CD14-positive monocyte (primary cell): ENCODE data around the gene SECISBP2. TPM values are rescaled to one million over a fixed set of nuclear protein-coding genes. Genes with fewer than 3 reads are reported as not detected.
A peak's percentile ranks its signal among the peaks of the same experiment; 100 is the strongest.
"Not testable (repeated sequence)": the region's sequence is repeated elsewhere in the genome, so short reads cannot be mapped to it uniquely, and the experiment has no call there.

Source experiments
- DNase-seq, 3 donors: peaks; one replicate each; pipeline ENCODE4 v3.0.0-alpha.2; 2011 to 2022
- H2AFZ ChIP-seq: 2 replicates; pipeline ENCODE4 v1.6.0; 2012; ENCODE audit warnings: mild to moderate bottlenecking, low read depth, low read length, inconsistent platforms; ENCODE audit not compliant: insufficient read depth, poor library complexity, severe bottlenecking
- H3K27ac ChIP-seq, 2 donors: 1 replicate in 1 of 2; 2 replicates in 1 of 2; pipeline ENCODE4 v1.5.1; 2012 to 2013; ENCODE audit warnings: low read length in 2 of 2, control low read depth in 1 of 2, inconsistent platforms in 1 of 2, low read depth in 1 of 2, mild to moderate bottlenecking in 1 of 2
- H3K27me3 ChIP-seq, 2 donors: one replicate each; pipeline versions ENCODE4 v1.6.0 to v1.6.1; 2011 to 2013; ENCODE audit warnings: low read length in 2 of 2; ENCODE audit not compliant: control insufficient read depth in 2 of 2, insufficient read depth in 2 of 2
- H3K36me3 ChIP-seq, 2 donors: replicated peaks in 1 of 2; 1 replicate in 1 of 2; 2 replicates in 1 of 2; pipeline versions ENCODE4 v1.5.1 to v1.6.1; 2012 to 2013; ENCODE audit warnings: low read length in 2 of 2, control low read depth in 1 of 2, inconsistent platforms in 1 of 2, mild to moderate bottlenecking in 1 of 2; ENCODE audit not compliant: insufficient read depth in 2 of 2, control insufficient read depth in 1 of 2
- H3K4me1 ChIP-seq, 2 donors: 1 replicate in 1 of 2; 2 replicates in 1 of 2; pipeline versions ENCODE4 v1.5.1 to v1.6.1; 2012 to 2013; ENCODE audit warnings: low read length in 2 of 2, control low read depth in 1 of 2, inconsistent platforms in 1 of 2, mild to moderate bottlenecking in 1 of 2, moderate library complexity in 1 of 2; ENCODE audit not compliant: insufficient read depth in 2 of 2, control insufficient read depth in 1 of 2
- H3K4me2 ChIP-seq: replicated peaks from 2 replicates; pipeline ENCODE3; 2012; ENCODE audit warnings: low read length, moderate library complexity, mild to moderate bottlenecking; ENCODE audit not compliant: poor library complexity, severe bottlenecking; ENCODE audit errors: extremely low read depth
- H3K4me3 ChIP-seq, 3 experiments: fragments of 200-600 bp in 1 of 3; sonication (generic) in 1 of 3; replicated peaks in 1 of 3; 1 replicate in 2 of 3; 2 replicates in 1 of 3; pipeline ENCODE4 v1.5.1; 2011 to 2013; ENCODE audit warnings: low read length in 3 of 3, mild to moderate bottlenecking in 3 of 3, control low read depth in 2 of 3, low read depth in 2 of 3, inconsistent platforms in 1 of 3, moderate library complexity in 1 of 3
- H3K79me2 ChIP-seq: 2 replicates; pipeline ENCODE4 v1.6.0; 2012; ENCODE audit warnings: mild to moderate bottlenecking, control low read depth, inconsistent platforms, low read length, moderate library complexity; ENCODE audit not compliant: insufficient read depth
- H3K9ac ChIP-seq: 2 replicates; pipeline ENCODE4 v1.6.0; 2017; ENCODE audit warnings: low read length, mild to moderate bottlenecking; ENCODE audit not compliant: insufficient read depth, poor library complexity, severe bottlenecking
- H3K9me3 ChIP-seq, 2 donors: replicated peaks in 1 of 2; 1 replicate in 1 of 2; 2 replicates in 1 of 2; pipeline versions ENCODE4 v1.5.1 to v1.6.1; 2012 to 2013; ENCODE audit warnings: low read length in 2 of 2, control low read depth in 1 of 2; ENCODE audit not compliant: control insufficient read depth in 1 of 2, insufficient read depth in 1 of 2
- H4K20me1 ChIP-seq: 2 replicates; pipeline ENCODE4 v1.6.0; 2012; ENCODE audit warnings: mild to moderate bottlenecking, low read length, control low read depth, moderate library complexity; ENCODE audit not compliant: insufficient read depth
- H3K27ac Mint-ChIP-seq, 7 donors: one replicate each; pipeline ENCODE4 v1.8.0; 2020; ENCODE audit warnings: mild to moderate bottlenecking in 7 of 7, mixed read lengths in 7 of 7, moderate library complexity in 6 of 7, inconsistent platforms in 2 of 7
- H3K27me3 Mint-ChIP-seq, 3 donors: one replicate each; pipeline ENCODE4 v1.8.0; 2021 to 2022; ENCODE audit warnings: low read depth in 3 of 3, mild to moderate bottlenecking in 3 of 3, mixed read lengths in 3 of 3, moderate library complexity in 3 of 3, inconsistent platforms in 1 of 3
- H3K36me3 Mint-ChIP-seq, 2 donors: one replicate each; pipeline ENCODE4 v1.8.0; 2020; ENCODE audit warnings: mixed read lengths in 2 of 2, inconsistent platforms in 1 of 2, mild to moderate bottlenecking in 1 of 2
- H3K4me1 Mint-ChIP-seq: one replicate; pipeline ENCODE4 v1.8.0; 2020; ENCODE audit warnings: mild to moderate bottlenecking, mixed read lengths
- H3K4me3 Mint-ChIP-seq, 2 donors: one replicate each; pipeline ENCODE4 v1.8.0; 2020; ENCODE audit warnings: mild to moderate bottlenecking in 2 of 2, mixed read lengths in 2 of 2, moderate library complexity in 1 of 2
- H3K9me3 Mint-ChIP-seq, 7 donors: one replicate each; pipeline ENCODE4 v1.8.0; 2020 to 2022; ENCODE audit warnings: mixed read lengths in 7 of 7, mild to moderate bottlenecking in 6 of 7, moderate library complexity in 6 of 7, inconsistent platforms in 2 of 7
- CTCF ChIP-seq: fragments of 200-600 bp; IDR thresholded peaks from one replicate; pipeline ENCODE4 v1.8.0; 2022; ENCODE audit warnings: antibody characterized with exemption, mild to moderate bottlenecking
- WGBS: methylation state at CpG from one replicate; pipeline ENCODE4 v1.1.5; 2013; ENCODE audit warnings: missing lambda C conversion rate; ENCODE audit not compliant: insufficient coverage; 5-methylcytosine and 5-hydroxymethylcytosine counted together
- intact Hi-C, 2 donors: fragments of 100-400 bp; cut with micrococcal nuclease; formaldehyde crosslinking; loops; one replicate each; pipeline versions ENCODE4 v1.15.0 to v1.15.1; 2023
- polyA plus RNA-seq, 3 donors: library from polyadenylated mRNA; depleted of rRNA in 1 of 3; unstranded in 2 of 3; stranded (reverse) in 1 of 3; fragments of 300-500 nt in 2 of 3; fragments of >200 nt in 1 of 3; fragmentation: Illumina TruSeq in 2 of 3; gene quantifications; 1 replicate in 2 of 3; 2 replicates in 1 of 3; pipeline ENCODE4 v1.2.3, GENCODE V29; 2012 to 2021

SECISBP2 gene
- polyA plus RNA-seq, 3 donors: 8.6 to 51.4 (median 9.8) TPM

- H3K4me1 ChIP-seq: no peaks in the 10 kb centered on the region
- Mint-ChIP-seq H3K4me1 (peaks cover 2% of the 10 kb centered on the region), H3K27ac (no peak overlapping the region), H3K36me3 (no peaks in the 10 kb centered on the region), H3K9me3 (peaks cover 19 to 48% (median 43%) of the 10 kb centered on the region in 7 donors), H3K27me3 (peaks cover 1 to 11% (median 6%) of the 10 kb centered on the region in 3 donors), H3K4me3 (no peak overlapping the region)
- intact Hi-C loops: no loop called here
- DNase-seq: no peak
- H3K4me3 ChIP-seq: no peak overlapping the region
- peaks cover 22 to 38% of the 10 kb centered on the region in 2 donors for H3K9me3 ChIP-seq
- no peak overlapping the region for H2AFZ ChIP-seq
- no CpG with 5 or more reads among the region's 3 CpGs for WGBS
- H3K79me2 ChIP-seq: no peaks in the 10 kb centered on the region
- no peak overlapping the region for H3K9ac ChIP-seq
- no peaks in the 10 kb centered on the region for H4K20me1 ChIP-seq
- H3K36me3 ChIP-seq: no peaks in the 10 kb centered on the region
- H3K27me3 ChIP-seq: no peaks in the 10 kb centered on the region
- no peak overlapping the region for H3K4me2 ChIP-seq
- no peak overlapping the region for H3K27ac ChIP-seq
- no peak for TF ChIP-seq CTCF
Observed at GRCh38 chr9:89273528-89274279, 44.6 kb upstream of the SECISBP2 start.

- peaks cover 2% of the 10 kb centered on the region for H3K4me1 Mint-ChIP-seq
- peaks cover 22 to 38% of the 10 kb centered on the region in 2 donors for H3K9me3 ChIP-seq
- H3K79me2 ChIP-seq: no peaks in the 10 kb centered on the region
- no peak overlapping the region for H3K27ac Mint-ChIP-seq
- no peak overlapping the region for H3K9ac ChIP-seq
- no peak overlapping the region for H2AFZ ChIP-seq
- no peak overlapping the region for H3K4me3 Mint-ChIP-seq
- no peaks in the 10 kb centered on the region for H3K27me3 ChIP-seq
- H3K4me2 ChIP-seq: no peak overlapping the region
- no peak for TF ChIP-seq CTCF
- H3K4me1 ChIP-seq: no peaks in the 10 kb centered on the region
- no peak overlapping the region for H3K27ac ChIP-seq
- no peaks in the 10 kb centered on the region for H3K36me3 ChIP-seq
- peaks cover 1 to 11% (median 7%) of the 10 kb centered on the region in 3 donors for H3K27me3 Mint-ChIP-seq
- H4K20me1 ChIP-seq: no peaks in the 10 kb centered on the region
- H3K36me3 Mint-ChIP-seq: no peaks in the 10 kb centered on the region
- no peak overlapping the region for H3K4me3 ChIP-seq
- no CpG with 5 or more reads among the region's 5 CpGs for WGBS
- intact Hi-C loops: loop anchor here (5.0 kb wide), 2 partner anchors 678 to 683 kb away; no protein-coding TSS in a partner anchor
- peaks cover 19 to 48% (median 43%) of the 10 kb centered on the region in 7 donors for H3K9me3 Mint-ChIP-seq
- peak in 1 of 3 donors; percentile 6 for DNase-seq
Observed at GRCh38 chr9:89274838-89275237, 43.5 kb upstream of the SECISBP2 start.

GRCh38 chr9:89276040-89276439, 42.3 kb upstream of the SECISBP2 start:
- not testable (repeated sequence) for H4K20me1 ChIP-seq, H3K9ac ChIP-seq, DNase-seq, H3K36me3 Mint-ChIP-seq, H3K36me3 ChIP-seq, H2AFZ ChIP-seq, H3K4me3 Mint-ChIP-seq, H3K27ac ChIP-seq, H3K4me1 Mint-ChIP-seq, H3K4me2 ChIP-seq, H3K79me2 ChIP-seq, H3K27ac Mint-ChIP-seq, H3K27me3 Mint-ChIP-seq, H3K4me1 ChIP-seq, H3K4me3 ChIP-seq, H3K27me3 ChIP-seq
- intact Hi-C loops: loop anchor here (5.0 kb wide), 2 partner anchors 679 to 684 kb away; no protein-coding TSS in a partner anchor
- H3K9me3 ChIP-seq: peaks cover 22 to 38% of the 10 kb centered on the region in 2 donors
- H3K9me3 Mint-ChIP-seq: peaks cover 19 to 48% (median 43%) of the 10 kb centered on the region in 7 donors
- 100% methylated on average over 1 of the region's 2 CpGs for WGBS
